OCI-LY3 (cell line): ENCODE measurements around the gene CHST10.

ENCODE experiments used
- H2AFZ ChIP-seq: fragments of 200-600, 300-600 bp; shearing (Covaris generic); 2 replicates; pipeline ENCODE4 v1.6.0; 2014; ENCODE audit warnings: antibody characterized with exemption, low read depth, low read length
- H3K27ac ChIP-seq: fragments of 200-600, 300-600 bp; sonication (generic); 2 replicates; pipeline ENCODE4 v1.5.1; 2014; ENCODE audit warnings: mild to moderate bottlenecking, low read length, moderate library complexity, mixed read lengths
- H3K27me3 ChIP-seq: fragments of 200-600, 300-600 bp; sonication (generic); 2 replicates; pipeline ENCODE4 v1.6.1; 2014; ENCODE audit warnings: low read depth, low read length, mixed read lengths
- H3K36me3 ChIP-seq: fragments of 200-600, 300-600 bp; sonication (generic); replicated peaks from 2 replicates; pipeline ENCODE3; 2014; ENCODE audit warnings: low read depth, low read length, mixed read lengths
- H3K4me1 ChIP-seq: fragments of 300-600, 200-600 bp; sonication (generic); 2 replicates; pipeline ENCODE4 v1.6.1; 2014; ENCODE audit warnings: low read length, mixed read lengths
- H3K4me2 ChIP-seq: fragments of 200-600, 300-600 bp; sonication (generic); 2 replicates; pipeline ENCODE4 v1.6.1; 2014; ENCODE audit warnings: low read length, mixed read lengths
- H3K4me3 ChIP-seq: fragments of 300-600, 200-600 bp; sonication (generic); 2 replicates; pipeline ENCODE4 v1.5.1; 2014; ENCODE audit warnings: antibody characterized with exemption, mild to moderate bottlenecking, low read length, moderate library complexity
- H3K79me2 ChIP-seq: fragments of 300-600, 200-600 bp; shearing (Covaris generic); 2 replicates; pipeline ENCODE4 v1.6.1; 2014; ENCODE audit warnings: mild to moderate bottlenecking, low read length, mixed read lengths
- H3K9ac ChIP-seq: fragments of 300-600, 200-600 bp; shearing (Covaris generic); 2 replicates; pipeline ENCODE4 v1.6.0; 2014; ENCODE audit warnings: mild to moderate bottlenecking, low read length, moderate library complexity
- H3K9me3 ChIP-seq: fragments of 200-600, 300-600 bp; shearing (Covaris generic); 2 replicates; pipeline ENCODE4 v1.6.1; 2014; ENCODE audit warnings: low read length, mixed read lengths; ENCODE audit not compliant: insufficient read depth
- H4K20me1 ChIP-seq: fragments of 200-600, 300-600 bp; sonication (generic); 2 replicates; pipeline ENCODE4 v1.6.1; 2016; ENCODE audit warnings: low read length, mixed read lengths; ENCODE audit not compliant: insufficient read depth
- CTCF ChIP-seq: fragments of 200-600, 300-600 bp; sonication (generic); IDR thresholded peaks from 2 replicates; pipeline ENCODE4 v1.5.1; 2014; ENCODE audit warnings: antibody characterized with exemption, low read length, low read depth
- EZH2phosphoT487 ChIP-seq: fragments of 200-600 bp; shearing (Covaris generic); IDR thresholded peaks from 2 replicates; pipeline ENCODE4 v1.6.1; 2018; ENCODE audit warnings: antibody characterized with exemption, mixed run types, low read depth

The CHST10 gene

GRCh38 chr2:100411841-100412292 is 5.6 kb downstream of the CHST10 start:
- H4K20me1 ChIP-seq = peaks cover 7% of the 10 kb centered on the region
- H3K79me2 ChIP-seq = peaks cover 52% of the 10 kb centered on the region
- no peak overlapping the region for H3K27ac ChIP-seq
- H3K4me1 ChIP-seq = peaks cover 10% of the 10 kb centered on the region
- TF ChIP-seq CTCF (no peak), EZH2phosphoT487 (no peak)
- H3K9ac ChIP-seq = no peak overlapping the region
- no peak overlapping the region for H2AFZ ChIP-seq
- H3K27me3 ChIP-seq = no peaks in the 10 kb centered on the region
- H3K4me2 ChIP-seq = no peak overlapping the region
- no peak overlapping the region for H3K4me3 ChIP-seq
- no peaks in the 10 kb centered on the region for H3K9me3 ChIP-seq
- peaks cover 35% of the 10 kb centered on the region for H3K36me3 ChIP-seq

GRCh38 chr2:100409975-100410647 is 7.4 kb downstream of the CHST10 start:
- TF ChIP-seq CTCF (no peak), EZH2phosphoT487 (no peak)
- no peak overlapping the region for H3K9ac ChIP-seq
- H3K4me3 ChIP-seq = no peak overlapping the region
- no peak overlapping the region for H3K27ac ChIP-seq
- peaks cover 34% of the 10 kb centered on the region for H3K79me2 ChIP-seq
- no peaks in the 10 kb centered on the region for H3K9me3 ChIP-seq
- H3K27me3 ChIP-seq = no peaks in the 10 kb centered on the region
- H3K36me3 ChIP-seq = peaks cover 49% of the 10 kb centered on the region
- H3K4me1 ChIP-seq = no peaks in the 10 kb centered on the region
- no peak overlapping the region for H2AFZ ChIP-seq
- H3K4me2 ChIP-seq = no peak overlapping the region
- peaks cover 7% of the 10 kb centered on the region for H4K20me1 ChIP-seq

GRCh38 chr2:100409461-100409860 is 8.0 kb downstream of the CHST10 start:
- no peak overlapping the region for H3K9ac ChIP-seq
- H3K27me3 ChIP-seq = no peaks in the 10 kb centered on the region
- H3K4me3 ChIP-seq = no peak overlapping the region
- H4K20me1 ChIP-seq = peaks cover 7% of the 10 kb centered on the region
- H3K4me1 ChIP-seq = no peaks in the 10 kb centered on the region
- H3K9me3 ChIP-seq = no peaks in the 10 kb centered on the region
- H2AFZ ChIP-seq = no peak overlapping the region
- H3K4me2 ChIP-seq = no peak overlapping the region
- peaks cover 46% of the 10 kb centered on the region for H3K36me3 ChIP-seq
- no peak overlapping the region for H3K27ac ChIP-seq
- peaks cover 30% of the 10 kb centered on the region for H3K79me2 ChIP-seq
- no peak for TF ChIP-seq EZH2phosphoT487
- TF ChIP-seq CTCF = no peak

- Histone ChIP-seq H3K27ac (no peak overlapping the region), H3K36me3 (peaks cover 46% of the 10 kb centered on the region), H3K4me3 (no peak overlapping the region), H2AFZ (no peak overlapping the region), H3K4me2 (no peak overlapping the region), H3K79me2 (peaks cover 30% of the 10 kb centered on the region), H4K20me1 (peaks cover 7% of the 10 kb centered on the region), H3K9me3 (no peaks in the 10 kb centered on the region), H3K27me3 (no peaks in the 10 kb centered on the region), H3K4me1 (no peaks in the 10 kb centered on the region), H3K9ac (no peak overlapping the region)
- TF ChIP-seq CTCF = no peak
- no peak for TF ChIP-seq EZH2phosphoT487
Observed at GRCh38 chr2:100408941-100409340, 8.5 kb downstream of the CHST10 start.
